ENCODE data around the gene NCKAP5.

- TF ChIP-seq ZNF616 (CRISPR knock-in tag; IDR thresholded peaks at IDR 0.05; ENCODE audit: low read depth) (no peak), GABPA (IDR thresholded peaks at IDR 0.05; ENCODE audit: low read depth, low read length) (no peak), GABPA (CRISPR knock-in tag; IDR thresholded peaks at IDR 0.05; ENCODE audit: low read depth) (no peak), ZNF496 (CRISPR knock-in tag; IDR thresholded peaks at IDR 0.05; ENCODE audit: insufficient replicate concordance) (no peak), NFIC (IDR thresholded peaks at IDR 0.05; ENCODE audit: low read length) (no peak), JUND (CRISPR knock-in tag; IDR thresholded peaks at IDR 0.05) (no peak), DNMT1 (CRISPR knock-in tag; IDR thresholded peaks at IDR 0.05) (no peak), TBL1XR1 (IDR thresholded peaks at IDR 0.05; ENCODE audit: borderline replicate concordance, low read length, partially characterized antibody) (no peak)
- TF ChIP-seq, protein P1, sequence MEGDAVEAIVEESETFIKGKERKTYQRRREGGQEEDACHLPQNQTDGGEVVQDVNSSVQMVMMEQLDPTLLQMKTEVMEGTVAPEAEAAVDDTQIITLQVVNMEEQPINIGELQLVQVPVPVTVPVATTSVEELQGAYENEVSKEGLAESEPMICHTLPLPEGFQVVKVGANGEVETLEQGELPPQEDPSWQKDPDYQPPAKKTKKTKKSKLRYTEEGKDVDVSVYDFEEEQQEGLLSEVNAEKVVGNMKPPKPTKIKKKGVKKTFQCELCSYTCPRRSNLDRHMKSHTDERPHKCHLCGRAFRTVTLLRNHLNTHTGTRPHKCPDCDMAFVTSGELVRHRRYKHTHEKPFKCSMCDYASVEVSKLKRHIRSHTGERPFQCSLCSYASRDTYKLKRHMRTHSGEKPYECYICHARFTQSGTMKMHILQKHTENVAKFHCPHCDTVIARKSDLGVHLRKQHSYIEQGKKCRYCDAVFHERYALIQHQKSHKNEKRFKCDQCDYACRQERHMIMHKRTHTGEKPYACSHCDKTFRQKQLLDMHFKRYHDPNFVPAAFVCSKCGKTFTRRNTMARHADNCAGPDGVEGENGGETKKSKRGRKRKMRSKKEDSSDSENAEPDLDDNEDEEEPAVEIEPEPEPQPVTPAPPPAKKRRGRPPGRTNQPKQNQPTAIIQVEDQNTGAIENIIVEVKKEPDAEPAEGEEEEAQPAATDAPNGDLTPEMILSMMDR (CRISPR knock-in tag; IDR thresholded peaks at IDR 0.05): no peak
Observed at GRCh38 chr2:133420788-133421187, 147.5 kb downstream of the NCKAP5 start.

Data from HepG2 (cell line).